ENCODE measurements around the gene DLG2.

The DLG2 gene

GRCh38 chr11:84106541-84106940, 1520.6 kb downstream of the DLG2 start:
- no peak overlapping the region for H3K4me2 ChIP-seq (ENCODE audit: low read length)
- no peaks in the 10 kb centered on the region for H4K20me1 ChIP-seq (ENCODE audit: insufficient read depth, low read length)
- no peak overlapping the region for H2AFZ ChIP-seq (ENCODE audit: low read length)
- H3K9me3 ChIP-seq (ENCODE audit: low read length): no peaks in the 10 kb centered on the region
- no peaks in the 10 kb centered on the region for H3K27me3 ChIP-seq (ENCODE audit: insufficient read depth, low read length)
- no peaks in the 10 kb centered on the region for H3K9me2 ChIP-seq (ENCODE audit: low read depth, low read length)
- H3K36me3 ChIP-seq (ENCODE audit: insufficient read depth, low read length): no peaks in the 10 kb centered on the region
- no peak overlapping the region for H3K27ac ChIP-seq (ENCODE audit: low read depth, low read length, poor library complexity, severe bottlenecking)
- H3K4me3 ChIP-seq (ENCODE audit: low read depth, low read length, poor library complexity, severe bottlenecking): no peak overlapping the region
- no peak overlapping the region for H3K9ac ChIP-seq (ENCODE audit: low read length)
- no peaks in the 10 kb centered on the region for H3K79me2 ChIP-seq (ENCODE audit: insufficient read depth, low read length)
- H3K4me1 ChIP-seq (ENCODE audit: insufficient read depth, low read length, severe bottlenecking): no peaks in the 10 kb centered on the region
- TF ChIP-seq, protein P1, sequence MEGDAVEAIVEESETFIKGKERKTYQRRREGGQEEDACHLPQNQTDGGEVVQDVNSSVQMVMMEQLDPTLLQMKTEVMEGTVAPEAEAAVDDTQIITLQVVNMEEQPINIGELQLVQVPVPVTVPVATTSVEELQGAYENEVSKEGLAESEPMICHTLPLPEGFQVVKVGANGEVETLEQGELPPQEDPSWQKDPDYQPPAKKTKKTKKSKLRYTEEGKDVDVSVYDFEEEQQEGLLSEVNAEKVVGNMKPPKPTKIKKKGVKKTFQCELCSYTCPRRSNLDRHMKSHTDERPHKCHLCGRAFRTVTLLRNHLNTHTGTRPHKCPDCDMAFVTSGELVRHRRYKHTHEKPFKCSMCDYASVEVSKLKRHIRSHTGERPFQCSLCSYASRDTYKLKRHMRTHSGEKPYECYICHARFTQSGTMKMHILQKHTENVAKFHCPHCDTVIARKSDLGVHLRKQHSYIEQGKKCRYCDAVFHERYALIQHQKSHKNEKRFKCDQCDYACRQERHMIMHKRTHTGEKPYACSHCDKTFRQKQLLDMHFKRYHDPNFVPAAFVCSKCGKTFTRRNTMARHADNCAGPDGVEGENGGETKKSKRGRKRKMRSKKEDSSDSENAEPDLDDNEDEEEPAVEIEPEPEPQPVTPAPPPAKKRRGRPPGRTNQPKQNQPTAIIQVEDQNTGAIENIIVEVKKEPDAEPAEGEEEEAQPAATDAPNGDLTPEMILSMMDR (IDR thresholded peaks at IDR 0.05; ENCODE audit: low read length): no peak
- no peak for TF ChIP-seq EZH2 (IDR thresholded peaks at IDR 0.05; ENCODE audit: borderline replicate concordance, low read length)
- H3F3A ChIP-seq (ENCODE audit: insufficient read depth, low read length): no peaks in the 10 kb centered on the region

DNA sequence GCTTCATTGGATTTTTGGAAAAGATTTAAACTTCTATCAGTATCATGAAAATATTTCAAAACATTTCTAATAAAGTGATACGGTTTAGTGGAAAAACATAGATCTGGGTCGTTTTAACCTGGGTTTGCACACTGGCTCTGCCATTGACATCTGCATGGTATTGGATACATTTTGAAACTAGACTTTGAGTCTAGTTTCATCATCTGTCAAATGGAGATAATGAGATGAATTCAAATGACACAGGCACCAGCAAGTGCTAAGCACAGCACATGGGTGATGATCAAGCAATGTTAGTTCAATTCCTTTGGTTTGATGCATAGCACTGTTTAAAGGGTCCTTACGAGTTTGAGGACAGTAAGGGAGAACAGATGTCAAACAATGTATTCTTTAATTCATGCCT, 1522.0 kb downstream of the DLG2 start:
- Histone ChIP-seq H3K9ac (ENCODE audit: low read length) (no peak overlapping the region), H2AFZ (ENCODE audit: low read length) (no peak overlapping the region), H4K20me1 (ENCODE audit: insufficient read depth, low read length) (no peaks in the 10 kb centered on the region), H3K27ac (ENCODE audit: low read depth, low read length, poor library complexity, severe bottlenecking) (no peak overlapping the region), H3K9me3 (ENCODE audit: low read length) (no peaks in the 10 kb centered on the region), H3K79me2 (ENCODE audit: insufficient read depth, low read length) (no peaks in the 10 kb centered on the region), H3K4me2 (ENCODE audit: low read length) (no peak overlapping the region), H3K36me3 (ENCODE audit: insufficient read depth, low read length) (no peaks in the 10 kb centered on the region), H3K9me2 (ENCODE audit: low read depth, low read length) (no peaks in the 10 kb centered on the region), H3F3A (ENCODE audit: insufficient read depth, low read length) (no peaks in the 10 kb centered on the region), H3K27me3 (ENCODE audit: insufficient read depth, low read length) (no peaks in the 10 kb centered on the region), H3K4me3 (ENCODE audit: low read depth, low read length, poor library complexity, severe bottlenecking) (no peak overlapping the region), H3K4me1 (ENCODE audit: insufficient read depth, low read length, severe bottlenecking) (no peaks in the 10 kb centered on the region)
- TF ChIP-seq EZH2 (IDR thresholded peaks at IDR 0.05; ENCODE audit: borderline replicate concordance, low read length): no peak
- TF ChIP-seq, protein P1 (IDR thresholded peaks at IDR 0.05; ENCODE audit: low read length): no peak

- Histone ChIP-seq H3K79me2 (ENCODE audit: insufficient read depth, low read length) (no peaks in the 10 kb centered on the region), H3F3A (ENCODE audit: insufficient read depth, low read length) (no peaks in the 10 kb centered on the region), H3K27ac (ENCODE audit: low read depth, low read length, poor library complexity, severe bottlenecking) (no peak overlapping the region), H3K27me3 (ENCODE audit: insufficient read depth, low read length) (no peaks in the 10 kb centered on the region), H3K9me3 (ENCODE audit: low read length) (no peaks in the 10 kb centered on the region), H3K36me3 (ENCODE audit: insufficient read depth, low read length) (no peaks in the 10 kb centered on the region), H3K9me2 (ENCODE audit: low read depth, low read length) (no peaks in the 10 kb centered on the region), H3K9ac (ENCODE audit: low read length) (no peak overlapping the region), H3K4me1 (ENCODE audit: insufficient read depth, low read length, severe bottlenecking) (no peaks in the 10 kb centered on the region), H3K4me3 (ENCODE audit: low read depth, low read length, poor library complexity, severe bottlenecking) (no peak overlapping the region), H3K4me2 (ENCODE audit: low read length) (no peak overlapping the region), H4K20me1 (ENCODE audit: insufficient read depth, low read length) (no peaks in the 10 kb centered on the region), H2AFZ (ENCODE audit: low read length) (no peak overlapping the region)
- TF ChIP-seq EZH2 (IDR thresholded peaks at IDR 0.05; ENCODE audit: borderline replicate concordance, low read length): no peak
- TF ChIP-seq, protein P1 (IDR thresholded peaks at IDR 0.05; ENCODE audit: low read length): no peak
These were observed 1524.0 kb downstream of the DLG2 start for GRCh38 chr11:84103096-84103495.

All from OCI-LY1 (cell line).